ENCODE results near the gene TRIO. TPM values are rescaled to one million over a fixed set of nuclear protein-coding genes. Genes with fewer than 3 reads are reported as not detected.

Gene TRIO
- total RNA-seq, 4 donors from 2014 or later, result 290 to 370 (median 346) TPM

DNA sequence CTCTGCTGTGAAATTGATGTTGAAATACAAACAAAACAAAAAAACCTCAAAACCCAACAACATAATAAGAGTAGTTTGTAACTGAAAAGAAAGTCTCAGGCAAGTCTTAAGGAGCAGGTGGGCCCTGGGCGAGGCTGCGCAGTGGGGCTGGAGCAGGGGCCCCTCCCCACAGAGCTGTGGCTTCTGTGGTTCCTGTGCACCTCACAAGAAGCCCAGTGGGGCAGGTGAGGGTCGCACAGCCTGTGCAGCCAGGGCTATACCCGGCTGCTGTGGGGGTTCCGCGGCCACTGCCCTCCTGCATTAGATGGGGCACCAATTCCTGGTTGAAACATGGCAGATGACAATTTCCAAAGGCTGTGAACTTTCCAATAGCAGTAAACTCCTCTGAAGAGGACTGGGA is 75.3 kb downstream of the TRIO start:
- TF ChIP-seq, protein P1, sequence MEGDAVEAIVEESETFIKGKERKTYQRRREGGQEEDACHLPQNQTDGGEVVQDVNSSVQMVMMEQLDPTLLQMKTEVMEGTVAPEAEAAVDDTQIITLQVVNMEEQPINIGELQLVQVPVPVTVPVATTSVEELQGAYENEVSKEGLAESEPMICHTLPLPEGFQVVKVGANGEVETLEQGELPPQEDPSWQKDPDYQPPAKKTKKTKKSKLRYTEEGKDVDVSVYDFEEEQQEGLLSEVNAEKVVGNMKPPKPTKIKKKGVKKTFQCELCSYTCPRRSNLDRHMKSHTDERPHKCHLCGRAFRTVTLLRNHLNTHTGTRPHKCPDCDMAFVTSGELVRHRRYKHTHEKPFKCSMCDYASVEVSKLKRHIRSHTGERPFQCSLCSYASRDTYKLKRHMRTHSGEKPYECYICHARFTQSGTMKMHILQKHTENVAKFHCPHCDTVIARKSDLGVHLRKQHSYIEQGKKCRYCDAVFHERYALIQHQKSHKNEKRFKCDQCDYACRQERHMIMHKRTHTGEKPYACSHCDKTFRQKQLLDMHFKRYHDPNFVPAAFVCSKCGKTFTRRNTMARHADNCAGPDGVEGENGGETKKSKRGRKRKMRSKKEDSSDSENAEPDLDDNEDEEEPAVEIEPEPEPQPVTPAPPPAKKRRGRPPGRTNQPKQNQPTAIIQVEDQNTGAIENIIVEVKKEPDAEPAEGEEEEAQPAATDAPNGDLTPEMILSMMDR (IDR thresholded peaks at IDR 0.05), result no peak
- TF ChIP-seq POLR2A (IDR thresholded peaks at IDR 0.05), result no peak
- no peak for TF ChIP-seq EP300 (IDR thresholded peaks at IDR 0.05)
- peaks cover 0 to 50% (median 32%) of the 10 kb centered on the region in 4 donors for H3K4me1 ChIP-seq
- no peak for DNase-seq (ENCODE audit: low spot score in 2 of 2)
- H3K36me3 ChIP-seq, result no peaks in the 10 kb centered on the region
- H3K9me3 ChIP-seq, result no peaks in the 10 kb centered on the region
- no peak overlapping the region for H3K27ac ChIP-seq
- H3K27me3 ChIP-seq, result no peaks in the 10 kb centered on the region
- no peak overlapping the region for H3K4me3 ChIP-seq
- WGBS, 2 donors, result 75 to 85% methylated on average over 6 of the region's 6 CpGs

DNA sequence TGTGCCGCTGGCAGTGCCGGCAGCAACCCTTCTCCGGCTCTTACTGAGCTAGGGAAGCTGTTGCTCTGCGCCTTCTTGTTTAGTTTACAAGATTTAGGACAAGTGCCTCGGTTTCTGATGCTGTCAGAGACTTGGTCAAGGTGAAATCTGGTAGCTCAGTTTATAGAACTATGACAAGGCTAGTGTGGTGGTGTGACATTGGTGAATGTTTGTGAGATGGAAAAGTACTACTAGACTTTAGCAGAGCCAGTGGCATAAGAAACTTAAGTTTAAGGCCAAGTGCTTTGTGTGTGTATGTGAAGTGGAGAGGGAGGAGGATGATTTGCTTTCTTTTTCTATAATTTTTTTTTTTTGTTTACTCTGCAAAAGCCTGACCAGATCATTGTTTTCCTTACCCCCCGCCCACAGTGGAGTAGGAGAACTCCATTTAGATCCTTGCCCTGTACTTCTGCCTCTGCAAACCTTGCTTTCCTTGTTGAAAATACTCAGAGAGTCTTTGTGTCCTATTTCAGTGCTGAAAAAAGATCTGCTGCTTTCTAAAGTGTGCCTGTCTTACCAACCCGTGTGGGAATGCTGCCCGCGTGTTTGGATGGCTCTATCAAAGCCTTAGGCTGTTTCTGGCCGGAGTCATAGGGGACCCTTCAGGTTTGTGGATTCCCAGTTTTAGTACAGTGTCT is 75.9 kb downstream of the TRIO start:
- 61 to 64% methylated on average over 10 of the region's 10 CpGs for WGBS, 2 donors
- no peak overlapping the region for H3K4me3 ChIP-seq
- H3K27me3 ChIP-seq, result no peaks in the 10 kb centered on the region
- H3K27ac ChIP-seq, result no peak overlapping the region
- DNase-seq (ENCODE audit: low spot score in 2 of 2), result no peak
- peaks cover 0 to 52% (median 31%) of the 10 kb centered on the region in 4 donors for H3K4me1 ChIP-seq
- TF ChIP-seq EP300 (IDR thresholded peaks at IDR 0.05) (no peak), POLR2A (IDR thresholded peaks at IDR 0.05) (no peak)
- TF ChIP-seq, protein P1 (IDR thresholded peaks at IDR 0.05), result no peak
- H3K9me3 ChIP-seq, result no peaks in the 10 kb centered on the region
- no peaks in the 10 kb centered on the region for H3K36me3 ChIP-seq

DNA sequence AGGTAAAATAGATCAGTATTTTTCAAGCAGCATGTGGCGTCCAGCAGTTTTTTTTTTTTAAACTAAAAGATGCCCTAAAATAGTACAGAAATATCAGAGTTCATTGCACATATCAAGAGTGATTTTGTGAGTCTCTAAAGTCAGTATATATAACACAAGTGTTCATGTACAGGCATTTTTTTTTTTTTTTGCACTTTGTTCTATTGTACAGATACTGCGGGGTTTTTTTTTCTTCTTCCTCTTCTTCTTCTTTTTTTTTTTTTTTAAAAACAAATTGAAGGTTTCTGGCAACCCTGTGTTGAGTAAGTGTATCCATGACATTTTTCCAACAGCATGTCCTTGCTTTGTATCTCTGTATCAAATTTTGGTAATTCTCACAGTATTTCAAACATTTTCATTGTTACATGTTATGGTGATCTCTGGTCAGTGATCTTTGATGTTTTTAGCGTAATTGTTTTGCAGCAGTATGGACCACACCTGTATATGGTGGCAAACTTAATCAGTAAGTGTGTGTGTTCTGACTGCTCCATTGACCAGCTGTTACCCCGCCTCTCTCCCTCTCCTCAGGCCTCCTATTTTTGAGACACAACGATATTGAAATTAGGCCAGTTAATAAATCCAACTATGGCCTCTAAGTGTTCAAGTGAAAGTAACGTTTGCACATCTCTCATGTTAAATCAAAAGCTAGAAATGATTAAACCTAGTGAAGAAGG is 76.8 kb downstream of the TRIO start:
- WGBS, 2 donors, result 80 to 83% methylated on average over 6 of the region's 6 CpGs
- no peaks in the 10 kb centered on the region for H3K9me3 ChIP-seq
- DNase-seq (ENCODE audit: low spot score in 2 of 2), result no peak
- TF ChIP-seq POLR2A (IDR thresholded peaks at IDR 0.05) (no peak), EP300 (IDR thresholded peaks at IDR 0.05) (no peak)
- TF ChIP-seq, protein P1 (IDR thresholded peaks at IDR 0.05), result no peak
- H3K4me1 ChIP-seq, result peaks cover 0 to 52% (median 30%) of the 10 kb centered on the region in 4 donors
- H3K4me3 ChIP-seq, result no peak overlapping the region
- no peak overlapping the region for H3K27ac ChIP-seq
- no peaks in the 10 kb centered on the region for H3K36me3 ChIP-seq
- no peaks in the 10 kb centered on the region for H3K27me3 ChIP-seq

DNA sequence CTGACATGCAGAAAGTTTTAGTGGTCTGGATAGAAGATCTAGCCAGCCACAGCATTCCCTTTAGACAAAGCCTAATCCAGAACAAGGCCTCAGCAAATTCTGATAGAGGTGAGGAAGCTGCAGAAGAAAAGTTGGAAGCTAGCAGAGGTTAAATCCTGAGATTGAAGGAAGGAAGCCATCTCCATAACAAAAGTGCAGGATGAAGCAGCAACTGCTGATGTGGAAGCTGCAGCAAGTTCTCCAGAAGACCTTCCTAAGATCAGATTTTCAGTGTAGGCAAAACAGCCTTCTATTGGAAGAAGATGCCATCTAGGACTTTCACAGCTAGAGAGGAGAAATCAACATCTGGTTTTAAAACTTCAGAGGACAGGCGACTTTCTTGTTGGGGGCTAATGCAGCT is 77.5 kb downstream of the TRIO start:
- DNase-seq (ENCODE audit: low spot score in 2 of 2), result no peak
- WGBS, 2 donors, result 96 to 100% methylated on average over 1 of the region's 1 CpG
- Histone ChIP-seq H3K36me3 (no peaks in the 10 kb centered on the region), H3K4me3 (no peak overlapping the region), H3K27me3 (no peaks in the 10 kb centered on the region), H3K4me1 (peaks cover 0 to 52% (median 30%) of the 10 kb centered on the region in 4 donors), H3K9me3 (no peaks in the 10 kb centered on the region), H3K27ac (no peak overlapping the region)
- TF ChIP-seq, protein P1 (IDR thresholded peaks at IDR 0.05), result no peak
- TF ChIP-seq POLR2A (IDR thresholded peaks at IDR 0.05) (no peak), EP300 (IDR thresholded peaks at IDR 0.05) (no peak)

DNA sequence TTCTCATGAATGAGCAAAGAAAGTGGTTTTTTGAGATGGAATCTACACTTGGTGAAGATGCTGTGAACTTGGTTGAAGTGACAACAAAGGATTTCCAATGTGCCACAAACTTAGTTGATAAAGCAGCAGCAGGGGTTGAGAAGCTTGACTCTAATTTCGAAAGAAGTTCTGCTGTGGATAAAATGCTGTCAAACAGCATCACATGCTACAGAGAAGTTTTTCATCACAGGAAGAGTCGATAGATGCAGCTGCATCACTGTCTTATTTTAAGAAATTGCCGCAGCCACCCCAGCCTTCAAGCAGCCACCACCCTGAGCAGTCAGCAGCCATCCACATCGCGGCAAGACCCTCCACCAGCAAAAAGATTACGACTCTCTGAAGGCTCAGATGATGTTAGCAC is 78.6 kb downstream of the TRIO start:
- Histone ChIP-seq H3K27ac (no peak overlapping the region), H3K4me1 (peaks cover 0 to 51% (median 29%) of the 10 kb centered on the region in 4 donors), H3K27me3 (no peaks in the 10 kb centered on the region), H3K9me3 (no peaks in the 10 kb centered on the region), H3K36me3 (no peaks in the 10 kb centered on the region), H3K4me3 (no peak overlapping the region)
- DNase-seq (ENCODE audit: low spot score in 2 of 2), result no peak
- TF ChIP-seq, protein P1 (IDR thresholded peaks at IDR 0.05), result no peak
- TF ChIP-seq POLR2A (IDR thresholded peaks at IDR 0.05), result no peak
- 80 to 90% methylated on average over 6 of the region's 6 CpGs for WGBS, 2 donors
